ENCODE measurements around the gene IRF2BPL.

GRCh38 chr14:76995279-76996035, 33.1 kb downstream of the IRF2BPL start:
- TF ChIP-seq CTCF (IDR thresholded peaks at IDR 0.05) (no peak), POLR2A (IDR thresholded peaks at IDR 0.05) (no peak)

Data from adrenal gland (tissue), 5 donors.